Activated T-helper 1 cell treated with anti-CD3 and anti-CD28 coated beads, Interleukin-12 subunit alpha, Interleukin-12 subunit beta, Interleukin-2, Interleukin-4 antibody, amounts not matched to agents 30 ng/mL and 10 ng/mL and 1 ng/mL, durations not matched to agents 14 hours and 24 hours and 36 hours (primary cell): ENCODE results near the gene DOCK3. TPM values are rescaled to one million over a fixed set of nuclear protein-coding genes. Genes with fewer than 3 reads are reported as not detected.

Source experiments
- DNase-seq: peaks from one replicate; pipeline ENCODE4 v3.0.0; 2021; ENCODE audit warnings: low spot score
- H3K27ac Mint-ChIP-seq: one replicate; pipeline ENCODE4 v1.8.0; 2021; ENCODE audit warnings: mild to moderate bottlenecking, mixed read lengths
- H3K27me3 Mint-ChIP-seq: one replicate; pipeline ENCODE4 v1.8.0; 2022; ENCODE audit warnings: mild to moderate bottlenecking, moderate library complexity, mixed read lengths; ENCODE audit not compliant: insufficient read depth
- H3K36me3 Mint-ChIP-seq: one replicate; pipeline ENCODE4 v1.8.0; 2021; ENCODE audit warnings: low read depth, mixed read lengths
- H3K4me1 Mint-ChIP-seq: one replicate; pipeline ENCODE4 v1.8.0; 2021; ENCODE audit warnings: low read depth, mixed read lengths
- H3K4me3 Mint-ChIP-seq: one replicate; pipeline ENCODE4 v1.8.0; 2021; ENCODE audit warnings: mild to moderate bottlenecking, moderate library complexity, mixed read lengths
- H3K9me3 Mint-ChIP-seq: one replicate; pipeline ENCODE4 v1.8.0; 2021; ENCODE audit warnings: mixed read lengths
- intact Hi-C: fragments of 100-400 bp; cut with micrococcal nuclease; formaldehyde crosslinking; loops from one replicate; pipeline ENCODE4 v1.15.1; 2024
- total RNA-seq: library from RNA; stranded (reverse); gene quantifications from 2 replicates; pipeline ENCODE4 v1.2.3, GENCODE V29; 2022

DOCK3 gene
- total RNA-seq, 1 donor from 2014 or later = 1.5 TPM

GRCh38 chr3:51408813-51409212, 734.1 kb downstream of the DOCK3 start:
- Mint-ChIP-seq H3K4me3 (no peak overlapping the region), H3K9me3 (no peaks in the 10 kb centered on the region), H3K27me3 (no peaks in the 10 kb centered on the region), H3K27ac (no peak overlapping the region), H3K36me3 (peaks cover 34% of the 10 kb centered on the region), H3K4me1 (peaks cover 14% of the 10 kb centered on the region)
- intact Hi-C loops = no loop called here
- no peak for DNase-seq

GRCh38 chr3:51422211-51422610, 747.5 kb downstream of the DOCK3 start:
- intact Hi-C loops = no loop called here
- Mint-ChIP-seq H3K27ac (no peak overlapping the region), H3K4me3 (no peak overlapping the region), H3K4me1 (no peaks in the 10 kb centered on the region), H3K27me3 (no peaks in the 10 kb centered on the region), H3K9me3 (no peaks in the 10 kb centered on the region), H3K36me3 (peaks cover 22% of the 10 kb centered on the region)
- DNase-seq = no peak

- Mint-ChIP-seq H3K4me1 (no peaks in the 10 kb centered on the region), H3K27ac (no peak overlapping the region), H3K36me3 (peaks cover 26% of the 10 kb centered on the region), H3K27me3 (no peaks in the 10 kb centered on the region), H3K9me3 (no peaks in the 10 kb centered on the region), H3K4me3 (no peak overlapping the region)
- intact Hi-C loops = no loop called here
- DNase-seq = no peak
Measured at GRCh38 chr3:51426921-51427320, 752.2 kb downstream of the DOCK3 start.

GRCh38 chr3:51429138-51429537, 754.4 kb downstream of the DOCK3 start:
- H3K9me3 Mint-ChIP-seq = no peaks in the 10 kb centered on the region
- no peak overlapping the region for H3K27ac Mint-ChIP-seq
- no peak for DNase-seq
- no peak overlapping the region for H3K4me3 Mint-ChIP-seq
- H3K4me1 Mint-ChIP-seq = no peaks in the 10 kb centered on the region
- intact Hi-C loops = no loop called here
- peaks cover 28% of the 10 kb centered on the region for H3K36me3 Mint-ChIP-seq
- H3K27me3 Mint-ChIP-seq = no peaks in the 10 kb centered on the region

Other genes starting within 250 kb of the DOCK3 start
- 0.52 and 0.78 TPM in 2 replicates for gene CACNA2D2, start 171.3 kb upstream of the DOCK3 start, total RNA-seq
- gene C3orf18, start 107.2 kb upstream of the DOCK3 start, total RNA-seq = 21.5 and 21.9 TPM in 2 replicates
- 54.1 and 58.0 TPM in 2 replicates for gene HEMK1, start 105.4 kb upstream of the DOCK3 start, total RNA-seq
- 334 and 341 TPM in 2 replicates for gene CISH, start 63.2 kb upstream of the DOCK3 start, total RNA-seq
- 191 and 201 TPM in 2 replicates for gene MAPKAPK3, start 57.8 kb upstream of the DOCK3 start, total RNA-seq